ENCODE data around the gene MTO1.
A peak's percentile ranks its signal among the peaks of the same experiment; 100 is the strongest.
"Not testable (repeated sequence)": the region's sequence is repeated elsewhere in the genome, so short reads cannot be mapped to it uniquely, and the experiment has no call there.

MTO1 gene

DNA sequence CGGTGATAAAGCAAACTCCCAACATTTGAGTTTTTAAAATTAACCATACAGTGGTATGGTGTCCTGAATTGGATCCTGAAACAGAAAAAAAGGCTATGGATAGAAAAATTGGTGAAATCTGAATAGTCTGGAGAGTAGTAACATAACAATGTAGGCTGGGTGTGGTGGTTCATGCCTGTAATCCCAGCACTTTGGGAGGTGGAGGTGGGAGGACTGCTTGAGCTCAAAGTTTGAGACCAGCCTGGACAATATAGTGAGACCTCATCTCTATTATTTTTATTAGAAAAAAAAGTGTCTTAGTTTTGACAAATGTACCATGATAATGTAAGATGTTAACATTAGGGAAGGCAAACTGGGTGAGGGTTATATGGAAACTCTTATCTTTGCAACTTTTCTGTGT lies 48.3 kb downstream of the MTO1 start:
- no peak for TF ChIP-seq JUND (IDR thresholded peaks at IDR 0.05; ENCODE audit: low read depth)
- DNase-seq (ENCODE audit: low read depth in 1 of 2, low spot score in 1 of 2) = no peak
- in situ Hi-C loops (cut with HindIII; ENCODE audit: low pct_unique_long_range_greater_than_20kb, low sequenced_read_pairs) = no loop called here

DNA sequence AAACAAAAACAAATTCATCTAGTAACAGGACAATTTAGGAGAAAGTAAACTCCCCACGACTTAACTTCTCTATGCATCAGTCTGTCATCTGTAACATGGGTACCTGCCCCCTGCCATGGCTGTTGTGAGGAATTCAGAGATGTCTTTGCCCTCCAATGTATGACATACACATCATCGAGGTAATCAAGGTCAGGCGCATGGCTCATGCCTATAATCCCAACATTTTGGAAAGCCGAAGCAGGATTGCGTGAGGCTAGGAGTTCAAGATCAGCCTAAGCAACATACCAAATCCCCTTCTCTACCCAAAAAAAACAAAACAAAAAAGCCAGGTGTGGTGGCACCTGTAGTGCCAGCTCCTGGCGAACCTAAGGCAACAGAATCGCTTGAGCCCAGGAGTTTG lies 50.3 kb downstream of the MTO1 start:
- DNase-seq (ENCODE audit: low read depth in 1 of 2, low spot score in 1 of 2) = no peak
- in situ Hi-C loops (cut with HindIII; ENCODE audit: low pct_unique_long_range_greater_than_20kb, low sequenced_read_pairs) = no loop called here

DNA sequence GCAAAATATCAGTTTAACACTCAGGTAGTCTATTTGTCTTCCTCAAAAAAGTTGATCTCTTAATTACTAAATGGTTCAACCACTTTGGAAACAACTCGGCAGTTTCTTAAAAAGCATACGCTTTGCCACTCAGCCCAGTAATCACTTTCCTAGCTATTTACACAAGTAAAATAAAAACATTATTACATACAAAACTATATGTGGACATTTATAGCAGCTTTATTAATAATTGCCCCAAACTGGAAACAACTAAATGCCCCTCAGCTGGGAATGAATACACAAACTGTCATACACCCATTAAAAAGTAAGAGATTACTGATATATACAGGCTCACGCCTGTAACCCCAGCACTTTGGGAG lies 51.9 kb downstream of the MTO1 start:
- TF ChIP-seq JUND (IDR thresholded peaks at IDR 0.05; ENCODE audit: low read depth) = no peak
- in situ Hi-C loops (cut with HindIII; ENCODE audit: low pct_unique_long_range_greater_than_20kb, low sequenced_read_pairs) = no loop called here
- peak in 1 of 2 experiments; percentile 13 for DNase-seq (ENCODE audit: low read depth in 1 of 2, low spot score in 1 of 2)

More for the DNA sequence above, 50.3 kb downstream of the MTO1 start:
- no peak for TF ChIP-seq JUND (IDR thresholded peaks at IDR 0.05; ENCODE audit: low read depth)

DNA sequence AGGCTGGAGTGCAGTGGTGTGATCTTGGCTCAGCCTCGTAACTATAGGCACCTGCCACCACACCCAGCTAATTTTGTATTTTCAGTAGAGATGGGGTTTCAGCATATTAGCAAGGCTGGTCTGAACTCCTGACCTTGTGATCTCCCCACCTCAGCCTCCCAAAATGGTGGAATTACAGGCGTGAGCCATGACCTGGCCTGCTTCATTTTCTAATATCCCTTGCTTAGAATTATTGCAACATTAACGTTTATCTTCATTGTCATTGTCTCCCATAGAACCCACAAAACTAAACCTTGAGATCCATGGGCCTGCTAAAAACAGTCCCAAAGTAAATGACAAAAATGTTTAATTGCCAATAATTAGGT lies 53.2 kb downstream of the MTO1 start:
- in situ Hi-C loops (cut with HindIII; ENCODE audit: low pct_unique_long_range_greater_than_20kb, low sequenced_read_pairs) = no loop called here

DNA sequence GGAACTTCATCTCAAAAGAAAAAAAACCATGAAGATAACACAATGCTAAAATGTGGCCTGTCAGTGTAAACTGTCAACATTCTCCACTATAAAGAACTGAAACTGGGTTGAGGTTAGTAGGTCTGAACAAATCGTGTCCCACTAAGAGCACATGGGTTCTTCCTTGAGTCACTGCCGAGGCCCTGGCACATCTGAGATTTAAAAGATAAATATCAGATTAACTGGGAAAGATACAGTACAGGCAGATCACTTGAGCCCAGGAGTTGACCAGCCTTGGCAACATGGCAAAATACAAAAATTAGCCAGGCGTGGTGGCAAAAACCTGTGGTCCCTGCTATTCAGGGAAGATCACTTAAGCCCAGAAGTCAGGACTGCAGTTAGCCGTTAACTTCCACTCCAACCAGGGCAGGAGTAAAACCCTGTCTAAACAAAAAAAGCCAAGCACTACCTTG lies 53.7 kb downstream of the MTO1 start:
- in situ Hi-C loops (cut with HindIII; ENCODE audit: low pct_unique_long_range_greater_than_20kb, low sequenced_read_pairs) = no loop called here
- TF ChIP-seq JUND (IDR thresholded peaks at IDR 0.05; ENCODE audit: low read depth) = no peak
- DNase-seq (ENCODE audit: low read depth in 1 of 2, low spot score in 1 of 2) = peak in 1 of 2 experiments; percentile 36

More for the DNA sequence above, 53.2 kb downstream of the MTO1 start:
- DNase-seq (ENCODE audit: low read depth in 1 of 2, low spot score in 1 of 2) = peak in 1 of 2 experiments; percentile 22
- no peak for TF ChIP-seq JUND (IDR thresholded peaks at IDR 0.05; ENCODE audit: low read depth)

DNA sequence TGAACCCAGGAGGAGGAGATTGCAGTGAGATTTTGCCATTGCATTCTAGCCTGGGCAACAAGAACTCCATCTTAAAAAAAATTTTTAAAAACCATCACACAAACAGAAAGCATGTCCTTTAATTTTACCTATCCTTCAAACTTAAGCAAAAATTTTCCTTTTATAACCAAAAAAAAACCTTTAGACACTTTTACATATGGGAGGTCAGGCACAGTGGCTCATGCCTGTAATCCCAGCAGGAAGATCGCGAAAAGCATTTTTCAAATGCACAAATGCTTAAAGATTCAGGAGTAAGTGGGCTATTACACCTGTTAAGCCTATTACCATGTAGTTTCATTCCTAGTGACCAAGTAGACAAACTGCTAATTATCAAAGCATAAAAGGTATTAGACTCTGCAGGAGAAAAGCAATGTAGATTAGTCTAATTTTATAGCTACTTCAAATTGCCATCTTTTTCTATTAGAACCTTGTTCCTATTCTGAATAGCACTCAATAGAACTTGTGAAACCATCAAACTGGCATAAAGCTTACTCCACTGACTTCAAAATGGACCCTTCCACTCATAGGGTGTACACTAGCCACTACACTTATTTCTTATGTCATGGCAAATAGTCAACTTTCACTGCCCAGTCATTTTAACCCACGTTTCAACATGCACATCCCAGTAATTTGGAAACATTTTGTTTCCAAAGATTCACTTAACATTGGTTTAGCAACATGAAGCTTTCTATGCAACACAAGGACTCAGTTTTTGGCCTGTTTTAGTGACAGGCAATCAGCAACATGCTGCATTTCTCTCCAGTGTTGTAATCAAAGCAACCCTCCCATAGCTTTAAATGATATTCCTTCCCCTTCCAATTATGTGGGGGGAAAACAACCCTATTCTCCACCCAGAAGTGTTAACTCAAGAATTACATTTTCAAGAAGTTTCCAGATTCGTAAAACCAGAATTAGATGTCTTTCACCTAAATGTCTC lies 55.3 kb downstream of the MTO1 start:
- no peak for TF ChIP-seq JUND (IDR thresholded peaks at IDR 0.05; ENCODE audit: low read depth)
- DNase-seq (ENCODE audit: low read depth in 1 of 2, low spot score in 1 of 2) = peak in 1 of 2 experiments; percentile 17
- in situ Hi-C loops (cut with HindIII; ENCODE audit: low pct_unique_long_range_greater_than_20kb, low sequenced_read_pairs) = no loop called here

DNA sequence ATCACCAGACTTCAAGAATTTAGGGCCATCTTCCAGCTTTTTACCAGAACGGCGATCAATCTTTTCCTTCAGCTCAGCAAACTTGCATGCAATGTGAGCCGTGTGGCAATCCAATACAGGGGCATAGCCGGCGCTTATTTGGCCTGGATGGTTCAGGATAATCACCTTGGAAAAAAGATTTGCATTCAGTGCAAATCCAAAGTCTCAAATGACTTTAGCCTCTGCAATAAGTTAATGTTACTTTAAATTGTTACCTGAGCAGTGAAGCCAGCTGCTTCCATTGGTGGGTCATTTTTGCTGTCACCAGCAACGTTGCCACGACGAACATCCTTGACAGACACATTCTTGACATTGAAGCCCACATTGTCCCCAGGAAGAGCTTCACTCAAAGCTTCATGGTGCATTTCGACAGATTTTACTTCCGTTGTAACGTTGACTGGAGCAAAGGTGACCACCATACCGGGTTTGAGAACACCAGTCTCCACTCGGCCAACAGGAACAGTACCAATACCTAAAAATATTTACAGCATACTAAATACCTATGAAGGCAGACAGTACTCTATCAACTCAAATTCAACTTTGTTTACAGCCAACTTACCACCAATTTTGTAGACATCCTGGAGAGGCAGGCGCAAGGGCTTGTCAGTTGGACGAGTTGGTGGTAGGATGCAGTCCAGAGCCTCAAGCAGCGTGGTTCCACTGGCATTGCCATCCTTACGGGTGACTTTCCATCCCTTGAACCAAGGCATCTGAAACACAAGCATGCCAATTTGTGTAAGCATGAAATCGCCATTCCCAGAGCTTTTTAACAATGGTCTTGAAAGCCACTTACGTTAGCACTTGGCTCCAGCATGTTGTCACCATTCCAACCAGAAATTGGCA lies 56.8 kb downstream of the MTO1 start:
- DNase-seq (ENCODE audit: low read depth in 1 of 2, low spot score in 1 of 2); in situ Hi-C loops (cut with HindIII; ENCODE audit: low pct_unique_long_range_greater_than_20kb, low sequenced_read_pairs): not testable (repeated sequence)

DNA sequence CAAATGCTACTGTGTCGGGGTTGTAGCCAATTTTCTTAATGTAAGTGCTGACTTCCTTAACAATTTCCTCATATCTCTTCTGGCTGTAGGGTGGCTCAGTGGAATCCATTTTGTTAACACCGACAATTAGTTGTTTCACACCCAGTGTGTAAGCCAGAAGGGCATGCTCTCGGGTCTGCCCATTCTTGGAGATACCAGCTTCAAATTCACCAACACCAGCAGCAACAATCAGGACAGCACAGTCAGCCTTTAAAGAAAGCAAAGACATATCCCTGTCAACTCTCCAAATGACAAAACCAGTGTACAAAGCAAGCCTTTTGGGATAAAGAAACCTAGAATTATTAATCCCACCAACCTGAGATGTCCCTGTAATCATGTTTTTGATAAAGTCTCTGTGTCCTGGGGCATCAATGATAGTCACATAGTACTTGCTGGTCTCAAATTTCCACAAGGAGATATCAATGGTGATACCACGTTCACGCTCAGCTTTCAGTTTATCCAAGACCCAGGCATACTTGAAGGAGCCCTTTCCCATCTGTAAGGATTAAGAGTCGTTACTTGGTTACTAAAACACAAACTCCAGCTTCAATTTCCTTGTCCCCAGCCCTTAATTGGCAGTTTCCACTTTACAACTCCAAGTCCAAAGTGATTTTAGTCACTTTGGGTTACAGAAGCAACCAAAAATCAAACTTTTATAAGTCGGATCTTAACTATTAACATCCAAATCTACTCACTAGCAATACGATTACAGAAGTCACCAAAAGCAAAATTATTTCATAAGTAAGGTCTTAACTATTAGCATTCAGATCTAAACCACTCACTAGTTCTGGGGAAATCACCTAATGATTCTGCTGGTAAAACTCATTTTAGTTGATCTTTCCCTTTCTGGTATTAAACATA lies 57.7 kb downstream of the MTO1 start:
- peak in 1 of 2 experiments; percentile 7 for DNase-seq (ENCODE audit: low read depth in 1 of 2, low spot score in 1 of 2)
- in situ Hi-C loops (cut with HindIII; ENCODE audit: low pct_unique_long_range_greater_than_20kb, low sequenced_read_pairs) = not testable (repeated sequence)

DNA sequence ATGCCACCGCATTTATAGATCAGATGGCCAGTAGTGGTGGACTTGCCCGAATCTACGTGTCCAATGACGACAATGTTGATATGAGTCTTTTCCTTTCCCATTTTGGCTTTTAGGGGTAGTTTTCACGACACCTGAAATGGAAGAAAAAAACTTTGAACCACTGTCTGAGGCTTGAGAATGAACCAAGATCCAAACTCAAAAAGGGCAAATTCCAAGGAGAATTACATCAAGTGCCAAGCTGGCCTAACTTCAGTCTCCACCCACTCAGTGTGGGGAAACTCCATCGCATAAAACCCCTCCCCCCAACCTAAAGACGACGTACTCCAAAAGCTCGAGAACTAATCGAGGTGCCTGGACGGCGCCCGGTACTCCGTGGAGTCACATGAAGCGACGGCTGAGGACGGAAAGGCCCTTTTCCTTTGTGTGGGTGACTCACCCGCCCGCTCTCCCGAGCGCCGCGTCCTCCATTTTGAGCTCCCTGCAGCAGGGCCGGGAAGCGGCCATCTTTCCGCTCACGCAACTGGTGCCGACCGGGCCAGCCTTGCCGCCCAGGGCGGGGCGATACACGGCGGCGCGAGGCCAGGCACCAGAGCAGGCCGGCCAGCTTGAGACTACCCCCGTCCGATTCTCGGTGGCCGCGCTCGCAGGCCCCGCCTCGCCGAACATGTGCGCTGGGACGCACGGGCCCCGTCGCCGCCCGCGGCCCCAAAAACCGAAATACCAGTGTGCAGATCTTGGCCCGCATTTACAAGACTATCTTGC lies 58.6 kb downstream of the MTO1 start:
- DNase-seq (ENCODE audit: low read depth in 1 of 2, low spot score in 1 of 2) = peak in 1 of 2 experiments; percentile 69
- TF ChIP-seq JUND (IDR thresholded peaks at IDR 0.05; ENCODE audit: low read depth) = no peak
- in situ Hi-C loops (cut with HindIII; ENCODE audit: low pct_unique_long_range_greater_than_20kb, low sequenced_read_pairs) = no loop called here

DNA sequence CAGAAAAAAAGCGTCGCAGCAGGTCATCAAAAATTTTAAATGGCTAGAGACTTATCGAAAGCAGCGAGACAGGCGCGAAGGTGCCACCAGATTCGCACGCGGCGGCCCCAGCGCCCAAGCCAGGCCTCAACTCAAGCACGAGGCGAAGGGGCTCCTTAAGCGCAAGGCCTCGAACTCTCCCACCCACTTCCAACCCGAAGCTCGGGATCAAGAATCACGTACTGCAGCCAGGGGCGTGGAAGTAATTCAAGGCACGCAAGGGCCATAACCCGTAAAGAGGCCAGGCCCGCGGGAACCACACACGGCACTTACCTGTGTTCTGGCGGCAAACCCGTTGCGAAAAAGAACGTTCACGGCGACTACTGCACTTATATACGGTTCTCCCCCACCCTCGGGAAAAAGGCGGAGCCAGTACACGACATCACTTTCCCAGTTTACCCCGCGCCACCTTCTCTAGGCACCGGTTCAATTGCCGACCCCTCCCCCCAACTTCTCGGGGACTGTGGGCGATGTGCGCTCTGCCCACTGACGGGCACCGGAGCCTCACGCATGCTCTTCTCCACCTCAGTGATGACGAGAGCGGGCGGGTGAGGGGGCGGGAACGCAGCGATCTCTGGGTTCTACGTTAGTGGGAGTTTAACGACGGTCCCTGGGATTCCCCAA lies 59.3 kb downstream of the MTO1 start, which contains the start of gene EEF1A1:
Gene EEF1A1, minus strand, starts transcription at position 345 of the 663 bp plus-strand sequence. CDS start 1,006 bp downstream, outside the sequence.
- peak; percentile 86 to 99 for DNase-seq (ENCODE audit: low read depth in 1 of 2, low spot score in 1 of 2)
- no peak for TF ChIP-seq JUND (IDR thresholded peaks at IDR 0.05; ENCODE audit: low read depth)
- in situ Hi-C loops (cut with HindIII; ENCODE audit: low pct_unique_long_range_greater_than_20kb, low sequenced_read_pairs) = no loop called here

Measured in T47D (cell line).